SU-DHL-6 (cell line): ENCODE results near the gene CCDC167.

Source experiments
- CTCF ChIP-seq: fragments of 200-600 bp; sonication (generic); IDR thresholded peaks from one replicate; pipeline ENCODE4 v1.5.1; 2017; ENCODE audit warnings: antibody characterized with exemption, mild to moderate bottlenecking, low read length, moderate library complexity; ENCODE audit not compliant: insufficient read depth, poor library complexity, severe bottlenecking
- EZH2phosphoT487 ChIP-seq: fragments of 200-600 bp; sonication (generic), shearing (Covaris generic); conservative IDR thresholded peaks from 2 replicates; pipeline ENCODE4 v1.6.1; 2018; ENCODE audit warnings: mild to moderate bottlenecking, antibody characterized with exemption, low read length, moderate library complexity, mixed read lengths

- no peak for TF ChIP-seq CTCF
- no peak for TF ChIP-seq EZH2phosphoT487
These were observed 38.9 kb downstream of the CCDC167 start for GRCh38 chr6:37460805-37461204.
